Activated CD8-positive, alpha-beta T cell treated with anti-CD3 and anti-CD28 coated beads for 36 hours (primary cell): ENCODE data around the gene MAPK12. TPM values are rescaled to one million over a fixed set of nuclear protein-coding genes. Genes with fewer than 3 reads are reported as not detected.

Experiments used
- ATAC-seq: fragments of 200-7000 bp; cut with Tn5 transposase; one replicate; pipeline ENCODE4 v1.10.0; 2021; ENCODE audit warnings: mild to moderate bottlenecking, moderate library complexity
- CTCF ChIA-PET: fragments of 350-600 bp; sonication (Branson Sonifier 250); formaldehyde crosslinking; loops from one replicate; lab custom pipeline; 2021; ENCODE audit warnings: antibody characterized with exemption; lab: Charles Lee
- POLR2A ChIA-PET: fragments of 350-600 bp; sonication (Branson Sonifier 250); formaldehyde crosslinking; loops from one replicate; lab custom pipeline; 2021; ENCODE audit warnings: antibody characterized with exemption; lab: Charles Lee
- DNase-seq: peaks from one replicate; pipeline ENCODE4 v3.0.0-alpha.2; 2020
- H3K27ac Mint-ChIP-seq: one replicate; pipeline ENCODE4 v1.8.0; 2021; ENCODE audit warnings: mild to moderate bottlenecking, mixed read lengths
- H3K27me3 Mint-ChIP-seq: one replicate; pipeline ENCODE4 v1.8.0; 2021; ENCODE audit warnings: mixed read lengths
- H3K36me3 Mint-ChIP-seq: one replicate; pipeline ENCODE4 v1.8.0; 2021; ENCODE audit warnings: low read depth, mixed read lengths
- H3K4me1 Mint-ChIP-seq: one replicate; pipeline ENCODE4 v1.8.0; 2021; ENCODE audit warnings: low read depth, mixed read lengths
- H3K4me3 Mint-ChIP-seq: one replicate; pipeline ENCODE4 v1.8.0; 2021; ENCODE audit warnings: mild to moderate bottlenecking, moderate library complexity, mixed read lengths
- H3K9me3 Mint-ChIP-seq: one replicate; pipeline ENCODE4 v1.8.0; 2021; ENCODE audit warnings: mixed read lengths
- intact Hi-C: fragments of 100-400 bp; cut with micrococcal nuclease; formaldehyde crosslinking; loops from one replicate; pipeline ENCODE4 v1.10.0; 2022
- total RNA-seq, 2 experiments: library from RNA; stranded (reverse); gene quantifications; one replicate each; pipeline ENCODE4 v1.2.3, GENCODE V29; 2021
- TF ChIP-seq, protein P1 (sequence below): fragments of 200-600 bp; IDR thresholded peaks from one replicate; pipeline ENCODE4 v1.8.0; 2022; ENCODE audit warnings: antibody characterized with exemption, mild to moderate bottlenecking

Gene MAPK12
- total RNA-seq, 2 experiments from 2014 or later = 7.9 to 9.2 TPM

DNA sequence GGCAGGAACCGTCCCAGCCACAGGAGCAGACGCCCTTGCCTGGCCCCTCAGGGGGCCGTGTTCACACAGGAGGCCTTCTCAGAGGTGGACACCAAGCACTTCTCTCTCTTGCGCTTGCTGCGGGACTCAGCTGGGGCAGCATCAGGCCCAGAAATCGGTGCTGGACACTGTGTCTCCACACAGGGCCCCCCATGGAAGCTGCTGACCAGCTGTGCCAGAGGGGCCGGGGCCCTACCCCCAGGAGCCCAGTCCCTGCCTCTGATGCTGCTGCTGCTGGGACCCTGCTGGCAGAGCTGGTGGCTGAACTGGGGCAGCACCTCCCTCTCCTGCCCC lies 42.0 kb upstream of the MAPK12 start:
- TF ChIP-seq, protein P1, sequence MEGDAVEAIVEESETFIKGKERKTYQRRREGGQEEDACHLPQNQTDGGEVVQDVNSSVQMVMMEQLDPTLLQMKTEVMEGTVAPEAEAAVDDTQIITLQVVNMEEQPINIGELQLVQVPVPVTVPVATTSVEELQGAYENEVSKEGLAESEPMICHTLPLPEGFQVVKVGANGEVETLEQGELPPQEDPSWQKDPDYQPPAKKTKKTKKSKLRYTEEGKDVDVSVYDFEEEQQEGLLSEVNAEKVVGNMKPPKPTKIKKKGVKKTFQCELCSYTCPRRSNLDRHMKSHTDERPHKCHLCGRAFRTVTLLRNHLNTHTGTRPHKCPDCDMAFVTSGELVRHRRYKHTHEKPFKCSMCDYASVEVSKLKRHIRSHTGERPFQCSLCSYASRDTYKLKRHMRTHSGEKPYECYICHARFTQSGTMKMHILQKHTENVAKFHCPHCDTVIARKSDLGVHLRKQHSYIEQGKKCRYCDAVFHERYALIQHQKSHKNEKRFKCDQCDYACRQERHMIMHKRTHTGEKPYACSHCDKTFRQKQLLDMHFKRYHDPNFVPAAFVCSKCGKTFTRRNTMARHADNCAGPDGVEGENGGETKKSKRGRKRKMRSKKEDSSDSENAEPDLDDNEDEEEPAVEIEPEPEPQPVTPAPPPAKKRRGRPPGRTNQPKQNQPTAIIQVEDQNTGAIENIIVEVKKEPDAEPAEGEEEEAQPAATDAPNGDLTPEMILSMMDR = no peak
- Mint-ChIP-seq H3K4me1 (peaks cover 12% of the 10 kb centered on the region), H3K36me3 (no peaks in the 10 kb centered on the region), H3K27ac (no peak overlapping the region), H3K4me3 (no peak overlapping the region), H3K27me3 (peaks cover 15% of the 10 kb centered on the region), H3K9me3 (no peaks in the 10 kb centered on the region)
- ChIA-PET POLR2A (interaction anchor here (0.8 to 2.2 kb wide), 2 partner anchors 10 to 24 kb away, joined by 3 to 9 read pairs; no protein-coding TSS in a partner anchor), CTCF (interaction anchor here (0.7 to 1.5 kb wide), 4 partner anchors 10 to 51 kb away, joined by 3 to 4 read pairs (median 3); no protein-coding TSS in a partner anchor)
- ATAC-seq (no peak), DNase-seq (no peak)
- intact Hi-C loops = no loop called here

DNA sequence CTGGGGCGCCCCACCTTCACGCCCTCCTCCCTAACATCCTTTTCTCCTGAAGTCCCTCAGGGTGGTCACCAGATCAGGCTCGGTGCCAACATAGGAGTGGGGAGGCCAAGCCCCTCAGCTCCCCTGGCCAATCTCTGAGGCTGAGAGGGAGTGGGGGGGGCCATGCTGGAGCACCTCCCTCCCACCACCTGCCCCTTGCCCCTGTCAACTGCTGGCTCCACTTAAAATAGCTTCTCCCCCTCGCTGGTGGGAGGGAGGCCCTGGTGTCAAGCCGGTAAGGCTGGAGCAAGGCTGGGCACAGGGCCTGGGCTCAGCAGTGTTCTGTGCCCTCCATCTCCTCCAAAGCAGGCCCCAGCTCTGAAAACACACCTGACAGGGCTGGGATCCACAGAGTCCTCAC lies 41.1 kb upstream of the MAPK12 start:
- H3K4me1 Mint-ChIP-seq = peaks cover 12% of the 10 kb centered on the region
- ATAC-seq (no peak), DNase-seq (no peak)
- H3K4me3 Mint-ChIP-seq = no peak overlapping the region
- H3K36me3 Mint-ChIP-seq = no peaks in the 10 kb centered on the region
- H3K9me3 Mint-ChIP-seq = no peaks in the 10 kb centered on the region
- CTCF ChIA-PET = interaction anchor here (1.1 to 1.4 kb wide), 2 partner anchors 9 to 22 kb away, joined by 3 read pairs; no protein-coding TSS in a partner anchor
- TF ChIP-seq, protein P1 = no peak
- peaks cover 16% of the 10 kb centered on the region for H3K27me3 Mint-ChIP-seq
- intact Hi-C loops = no loop called here
- H3K27ac Mint-ChIP-seq = no peak overlapping the region
- POLR2A ChIA-PET = no interaction called here

DNA sequence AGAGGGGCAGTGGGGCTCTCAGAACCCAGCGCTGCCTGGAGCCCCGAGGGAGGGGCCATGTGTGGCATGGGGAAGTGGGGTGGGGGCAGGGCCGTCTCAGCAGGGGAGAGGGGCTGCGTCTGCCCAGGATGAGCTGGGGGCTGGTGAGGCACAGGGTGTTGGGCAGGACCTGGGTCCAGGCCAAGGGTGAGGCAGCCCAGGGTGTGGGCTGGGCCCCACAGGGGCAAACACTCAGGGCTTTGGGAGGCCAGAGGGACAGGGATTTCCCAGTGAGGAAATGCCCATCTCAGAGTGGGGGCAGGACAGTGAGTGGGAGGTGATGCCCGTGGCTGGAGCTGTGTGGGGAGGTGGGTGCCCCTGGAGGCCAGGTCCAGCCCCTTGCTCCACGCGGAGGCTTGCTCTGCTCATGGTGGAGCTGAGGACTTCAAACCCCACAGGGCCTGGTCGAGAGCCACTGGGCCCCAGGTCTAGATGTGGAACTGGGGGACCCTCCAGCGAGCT lies 40.6 kb upstream of the MAPK12 start:
- H3K9me3 Mint-ChIP-seq = no peaks in the 10 kb centered on the region
- ATAC-seq = no peak
- peaks cover 18% of the 10 kb centered on the region for H3K27me3 Mint-ChIP-seq
- H3K4me1 Mint-ChIP-seq = peaks cover 12% of the 10 kb centered on the region
- ChIA-PET CTCF (interaction anchor here (1.1 to 1.4 kb wide), 2 partner anchors 8 to 23 kb away, joined by 3 read pairs; no protein-coding TSS in a partner anchor), POLR2A (no interaction called here)
- TF ChIP-seq, protein P1 = no peak
- H3K27ac Mint-ChIP-seq = no peak overlapping the region
- intact Hi-C loops = no loop called here
- no peak for DNase-seq
- no peak overlapping the region for H3K4me3 Mint-ChIP-seq
- H3K36me3 Mint-ChIP-seq = no peaks in the 10 kb centered on the region

DNA sequence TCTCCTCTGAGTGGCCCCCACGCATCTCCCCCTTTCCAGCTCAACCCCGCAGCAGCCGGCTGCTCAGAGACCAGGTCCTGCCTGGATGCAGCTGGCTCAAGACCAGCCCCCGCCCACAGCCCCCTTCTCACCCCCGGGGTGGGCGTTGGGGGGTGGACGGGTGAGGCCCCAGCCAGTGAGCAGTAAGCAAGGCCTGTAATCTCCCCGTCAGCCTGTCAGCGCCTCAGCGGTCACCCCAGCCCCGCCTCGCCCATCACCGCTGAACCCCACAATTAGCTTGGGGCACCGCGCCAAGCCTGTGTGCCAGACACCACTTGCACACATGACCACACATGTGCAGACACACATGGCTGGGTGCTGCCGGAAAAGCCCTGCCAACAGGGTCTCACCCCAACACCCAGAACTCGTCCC lies 40.1 kb upstream of the MAPK12 start:
- Mint-ChIP-seq H3K4me3 (no peak overlapping the region), H3K9me3 (no peaks in the 10 kb centered on the region), H3K27ac (no peak overlapping the region), H3K27me3 (peaks cover 18% of the 10 kb centered on the region), H3K36me3 (no peaks in the 10 kb centered on the region), H3K4me1 (peaks cover 12% of the 10 kb centered on the region)
- POLR2A ChIA-PET = no interaction called here
- no peak for ATAC-seq
- TF ChIP-seq, protein P1 = no peak
- CTCF ChIA-PET = interaction anchor here (1.1 to 1.4 kb wide), 2 partner anchors 8 to 23 kb away, joined by 3 read pairs; no protein-coding TSS in a partner anchor
- no peak for DNase-seq
- intact Hi-C loops = no loop called here

DNA sequence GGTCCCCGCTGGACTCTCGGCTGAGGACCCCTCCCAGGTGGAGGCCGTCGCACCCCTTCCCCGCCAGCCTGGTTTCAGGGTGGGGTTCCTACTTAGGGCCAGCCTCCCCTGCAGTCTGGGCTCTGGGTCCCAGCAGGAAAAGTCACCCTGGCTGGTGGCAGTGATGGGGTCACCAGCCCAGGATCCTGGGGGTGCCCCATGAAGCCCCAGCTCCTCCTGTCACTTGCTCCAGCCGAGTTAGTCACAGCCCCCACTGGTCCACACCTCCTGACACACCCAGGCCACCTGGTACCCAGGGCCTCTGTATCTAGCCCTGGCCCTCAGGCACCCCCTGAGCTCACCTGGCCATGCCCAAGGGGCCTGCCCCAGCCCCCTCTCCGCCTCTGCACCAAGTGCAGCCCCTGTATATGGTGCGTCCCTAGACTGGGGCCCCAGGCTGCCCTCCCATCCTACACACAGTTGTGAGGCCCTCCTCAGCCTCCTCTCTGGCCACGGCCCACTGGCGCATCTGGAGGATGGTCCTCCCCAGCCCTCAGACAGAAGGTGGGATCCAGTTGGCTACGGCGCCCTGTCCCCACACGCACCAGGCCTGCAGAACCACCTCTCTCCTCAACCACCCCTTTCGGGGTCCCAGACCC lies 39.3 kb upstream of the MAPK12 start:
- ChIA-PET CTCF (no interaction called here), POLR2A (interaction anchor here (1.0 kb wide), 1 partner anchor 13 kb away, joined by 3 read pairs; no protein-coding TSS in a partner anchor)
- Mint-ChIP-seq H3K36me3 (no peaks in the 10 kb centered on the region), H3K27me3 (peaks cover 11% of the 10 kb centered on the region), H3K4me1 (peaks cover 6% of the 10 kb centered on the region), H3K27ac (no peak overlapping the region), H3K4me3 (no peak overlapping the region), H3K9me3 (no peaks in the 10 kb centered on the region)
- intact Hi-C loops = no loop called here
- TF ChIP-seq, protein P1 = no peak
- ATAC-seq (no peak), DNase-seq (no peak)
